BJ (cell line): Measurements from ENCODE around the gene TIAM2. TPM values are rescaled to one million over a fixed set of nuclear protein-coding genes. Genes with fewer than 3 reads are reported as not detected.

Experiments used
- CTCF ChIA-PET: fragments of 350-600 bp; formaldehyde crosslinking; extraction: SDS; loops from one replicate; lab custom pipeline; 2021; ENCODE audit warnings: antibody characterized with exemption, inconsistent platforms; lab: Yijun Ruan, JAX
- POLR2A ChIA-PET: fragments of 300-600 bp; sonication (Branson Sonifier 250); formaldehyde crosslinking; extraction: SDS; loops from one replicate; lab custom pipeline; 2021; ENCODE audit warnings: antibody characterized with exemption; lab: Charles Lee
- DNase-seq: peaks from one replicate; pipeline ENCODE4 v3.0.0-alpha.2; 2011; ENCODE audit warnings: low read depth
- H3K27me3 ChIP-seq: 2 replicates; pipeline ENCODE4 v1.6.0; 2011; ENCODE audit warnings: low read length; ENCODE audit not compliant: control insufficient read depth, insufficient read depth
- H3K36me3 ChIP-seq: 2 replicates; pipeline ENCODE4 v1.5.1; 2011; ENCODE audit warnings: low read length; ENCODE audit not compliant: control insufficient read depth, insufficient read depth
- H3K4me3 ChIP-seq: 2 replicates; pipeline ENCODE4 v1.5.1; 2011; ENCODE audit warnings: low read depth, mild to moderate bottlenecking, control low read depth, low read length
- CTCF ChIP-seq: IDR thresholded peaks from 2 replicates; pipeline ENCODE4 v1.5.1; 2011; ENCODE audit warnings: low read depth, mild to moderate bottlenecking, control low read depth, inconsistent platforms, low read length, moderate library complexity; ENCODE audit not compliant: insufficient read depth
- polyA plus RNA-seq: library from polyadenylated mRNA; depleted of rRNA; stranded (reverse); fragments of >200 nt; gene quantifications from 2 replicates; pipeline ENCODE4 v1.2.3, GENCODE V29; 2011

The TIAM2 gene
- polyA plus RNA-seq, 1 experiment, result 4.6 TPM

GRCh38 chr6:155188707-155189496 lies 193.8 kb downstream of the TIAM2 start:
- TF ChIP-seq CTCF, result no peak
- DNase-seq, result peak; percentile 98
- Histone ChIP-seq H3K27me3 (no peaks in the 10 kb centered on the region), H3K36me3 (no peaks in the 10 kb centered on the region), H3K4me3 (no peak overlapping the region)
- POLR2A ChIA-PET, result interaction anchor here (0.6 to 0.7 kb wide), 2 partner anchors 13 to 57 kb away, joined by 3 to 4 read pairs; no protein-coding TSS in a partner anchor
- CTCF ChIA-PET, result interaction anchor here (1.0 to 1.4 kb wide), 3 partner anchors 78 to 513 kb away, joined by 3 to 4 read pairs (median 4); no protein-coding TSS in a partner anchor

DNA sequence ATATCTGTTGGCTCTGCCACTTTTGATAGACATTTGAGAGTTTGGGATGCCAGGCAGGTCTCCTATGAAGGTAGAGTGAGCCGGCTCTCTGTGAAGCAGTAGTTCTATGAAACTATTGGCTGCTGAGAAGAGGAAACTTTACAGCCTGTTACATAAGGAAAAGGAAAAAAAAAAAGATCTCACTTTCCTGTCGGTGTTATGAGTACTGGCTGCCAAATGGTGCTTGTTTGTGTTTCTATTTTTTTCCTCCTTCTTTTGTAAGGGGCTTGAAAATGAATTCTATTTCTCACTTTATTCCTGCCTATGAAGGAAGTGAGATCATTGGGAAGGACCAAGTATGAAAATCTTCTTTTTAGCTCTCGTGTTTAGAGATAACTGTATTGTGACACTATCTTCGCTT lies 195.6 kb downstream of the TIAM2 start:
- TF ChIP-seq CTCF, result no peak
- no peak for DNase-seq
- POLR2A ChIA-PET, result no interaction called here
- H3K27me3 ChIP-seq, result no peaks in the 10 kb centered on the region
- CTCF ChIA-PET, result interaction anchor here (1.1 kb wide), 1 partner anchor 43 kb away, joined by 3 read pairs; no protein-coding TSS in a partner anchor
- H3K4me3 ChIP-seq, result no peak overlapping the region
- no peaks in the 10 kb centered on the region; the same call in 1 of the 2 replicates for H3K36me3 ChIP-seq

DNA sequence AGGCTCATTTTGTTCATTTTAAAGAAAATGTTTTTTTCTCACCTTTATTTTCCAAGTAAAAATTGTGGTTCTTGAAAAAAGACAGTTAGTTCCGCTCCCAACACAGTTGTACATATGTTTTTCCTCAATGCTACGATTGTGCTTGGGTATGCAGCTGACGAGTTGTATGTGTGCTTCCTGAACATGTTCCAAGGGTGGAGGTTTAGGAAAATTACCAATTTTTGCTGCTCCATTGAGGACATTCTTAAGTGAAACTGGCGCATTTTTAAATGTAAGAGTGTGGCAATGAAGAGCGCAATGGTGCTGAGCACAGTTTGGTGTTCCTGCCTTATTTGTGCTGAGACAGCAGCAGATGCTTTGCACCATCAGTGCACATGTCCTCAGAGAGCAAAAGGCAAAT lies 198.4 kb downstream of the TIAM2 start:
- Histone ChIP-seq H3K36me3 (no peaks in the 10 kb centered on the region; the same call in 1 of the 2 replicates), H3K4me3 (no peak overlapping the region), H3K27me3 (no peaks in the 10 kb centered on the region)
- no peak for DNase-seq
- TF ChIP-seq CTCF, result no peak
- CTCF ChIA-PET, result no interaction called here
- POLR2A ChIA-PET, result no interaction called here

- POLR2A ChIA-PET, result no interaction called here
- no peaks in the 10 kb centered on the region; the same call in 1 of the 2 replicates for H3K36me3 ChIP-seq
Observed at GRCh38 chr6:155194399-155194798, 199.3 kb downstream of the TIAM2 start.

More at GRCh38 chr6:155194399-155194798, 199.3 kb downstream of the TIAM2 start:
- CTCF ChIA-PET, result no interaction called here
- H3K27me3 ChIP-seq, result no peaks in the 10 kb centered on the region
- no peak for TF ChIP-seq CTCF
- no peak overlapping the region for H3K4me3 ChIP-seq
- DNase-seq, result no peak
